Measurements from ENCODE around the gene KLK7. TPM values are rescaled to one million over a fixed set of nuclear protein-coding genes. Genes with fewer than 3 reads are reported as not detected.

KLK7 gene
- total and polyA plus RNA-seq, 2 donors (not counting 3 experiments of a cell fraction or from before 2014, with no cell fraction given): not detected

DNA sequence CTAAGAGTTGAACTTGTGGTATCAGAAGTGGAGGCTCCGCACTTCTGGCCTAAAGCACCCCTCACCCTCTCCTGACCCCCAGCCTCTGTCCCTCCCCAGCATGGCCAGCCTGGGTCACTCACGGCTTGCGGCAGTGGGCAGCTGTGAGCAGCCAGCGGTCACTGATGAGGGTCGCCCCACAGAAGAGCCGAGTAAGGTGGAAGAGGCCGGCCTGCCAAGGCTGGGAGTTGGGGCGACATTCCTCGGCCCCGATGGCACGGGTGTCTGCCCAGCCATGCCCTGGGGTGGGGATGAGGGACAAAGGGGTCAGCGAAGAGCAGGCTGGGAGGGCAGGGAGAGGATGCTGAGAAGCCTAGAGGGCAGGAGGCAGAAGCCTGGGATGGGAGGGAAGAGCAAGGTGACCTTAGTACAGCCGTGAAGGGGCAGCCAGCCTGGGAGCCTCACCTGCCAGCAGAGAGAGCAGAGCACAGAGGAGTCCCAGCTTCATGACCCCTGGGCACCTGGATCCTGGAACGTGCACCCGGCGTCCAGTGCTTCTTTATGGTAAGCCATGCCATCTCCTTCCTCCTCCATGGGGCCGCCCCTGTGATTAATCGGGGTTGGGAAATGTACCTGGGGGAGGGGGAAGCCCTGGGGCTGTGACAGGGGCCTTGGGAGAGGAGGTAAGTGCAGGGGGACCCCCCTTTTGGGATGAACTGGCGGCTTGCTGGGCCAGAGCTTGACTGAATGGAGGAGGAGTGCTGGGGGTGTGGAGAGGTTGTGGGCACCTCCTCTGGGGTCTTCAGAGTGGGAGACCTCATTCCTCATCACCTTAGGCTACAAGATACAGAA lies 25.6 kb upstream of the KLK7 start:
- Histone ChIP-seq H2AFZ (ENCODE audit: low read depth, low read length) (no peak overlapping the region), H3K9ac (replicated peaks; ENCODE audit: extremely low read depth, insufficient read depth, low read length) (no peak overlapping the region), H3K79me2 (ENCODE audit: control insufficient read depth, insufficient read depth, low read length) (no peaks in the 10 kb centered on the region), H4K20me1 (replicated peaks; ENCODE audit: control insufficient read depth, extremely low read depth, insufficient read depth, low read length) (no peaks in the 10 kb centered on the region), H3K27ac (ENCODE audit: insufficient read depth, low read depth, low read length) (no peak overlapping the region), H3K9me3 (replicated peaks; ENCODE audit: control insufficient read depth, insufficient read depth, low read length) (no peaks in the 10 kb centered on the region), H3K4me2 (ENCODE audit: insufficient read depth, low read length) (no peak overlapping the region), H3K4me3 (replicated peaks in 1 of 3; ENCODE audit: insufficient read depth in 1 of 3, low read depth in 1 of 3, low read length in 3 of 3) (no peak overlapping the region), H3K36me3 (ENCODE audit: control insufficient read depth in 2 of 2, extremely low read depth in 1 of 2, insufficient read depth in 2 of 2, low read length in 2 of 2) (no peaks in the 10 kb centered on the region), H3K27me3 (ENCODE audit: control insufficient read depth in 2 of 2, insufficient read depth in 2 of 2, low read length in 2 of 2) (no peaks in the 10 kb centered on the region), H3K4me1 (ENCODE audit: control insufficient read depth, extremely low read depth, insufficient read depth, low read length) (no peaks in the 10 kb centered on the region), H3K9me1 (replicated peaks; ENCODE audit: control insufficient read depth, extremely low read depth, insufficient read depth, low read length) (no peaks in the 10 kb centered on the region)
- dilution Hi-C loops (cut with MboI; ENCODE audit: extremely low pct_ligation_motif_present, low sequenced_read_pairs) (no loop called here), intact Hi-C loops (cut with micrococcal nuclease) (no loop called here)
- POLR2A ChIA-PET: no interaction called here
- BruUV-seq (replicated peaks): no TSS peak
- FAIRE-seq (no peak), DNase-seq (ENCODE audit: low read depth, low spot score) (no peak)
- TF ChIP-seq POLR2A (IDR thresholded peaks at IDR 0.05; ENCODE audit: low read depth, low read length) (no peak), JUN (IDR thresholded peaks at IDR 0.05; ENCODE audit: borderline replicate concordance, insufficient read depth, insufficient read length, low read depth) (no peak), MYC (IDR thresholded peaks at IDR 0.05; ENCODE audit: low read depth, low read length) (no peak), FOS (IDR thresholded peaks at IDR 0.05; ENCODE audit: borderline replicate concordance, insufficient read depth, low read length) (no peak), GATA2 (IDR thresholded peaks at IDR 0.05; ENCODE audit: insufficient read depth, insufficient read length, low read depth, low read length) (no peak), POLR2AphosphoS5 (IDR thresholded peaks at IDR 0.05; ENCODE audit: insufficient read depth, low read depth, low read length) (no peak), EZH2 (IDR thresholded peaks at IDR 0.05; ENCODE audit: borderline replicate concordance, low read depth, low read length, severe bottlenecking) (no peak)
- TF ChIP-seq, protein P1, sequence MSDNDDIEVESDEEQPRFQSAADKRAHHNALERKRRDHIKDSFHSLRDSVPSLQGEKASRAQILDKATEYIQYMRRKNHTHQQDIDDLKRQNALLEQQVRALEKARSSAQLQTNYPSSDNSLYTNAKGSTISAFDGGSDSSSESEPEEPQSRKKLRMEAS (IDR thresholded peaks at IDR 0.05; ENCODE audit: insufficient read depth, insufficient read length): no peak
- TF ChIP-seq, protein P2, sequence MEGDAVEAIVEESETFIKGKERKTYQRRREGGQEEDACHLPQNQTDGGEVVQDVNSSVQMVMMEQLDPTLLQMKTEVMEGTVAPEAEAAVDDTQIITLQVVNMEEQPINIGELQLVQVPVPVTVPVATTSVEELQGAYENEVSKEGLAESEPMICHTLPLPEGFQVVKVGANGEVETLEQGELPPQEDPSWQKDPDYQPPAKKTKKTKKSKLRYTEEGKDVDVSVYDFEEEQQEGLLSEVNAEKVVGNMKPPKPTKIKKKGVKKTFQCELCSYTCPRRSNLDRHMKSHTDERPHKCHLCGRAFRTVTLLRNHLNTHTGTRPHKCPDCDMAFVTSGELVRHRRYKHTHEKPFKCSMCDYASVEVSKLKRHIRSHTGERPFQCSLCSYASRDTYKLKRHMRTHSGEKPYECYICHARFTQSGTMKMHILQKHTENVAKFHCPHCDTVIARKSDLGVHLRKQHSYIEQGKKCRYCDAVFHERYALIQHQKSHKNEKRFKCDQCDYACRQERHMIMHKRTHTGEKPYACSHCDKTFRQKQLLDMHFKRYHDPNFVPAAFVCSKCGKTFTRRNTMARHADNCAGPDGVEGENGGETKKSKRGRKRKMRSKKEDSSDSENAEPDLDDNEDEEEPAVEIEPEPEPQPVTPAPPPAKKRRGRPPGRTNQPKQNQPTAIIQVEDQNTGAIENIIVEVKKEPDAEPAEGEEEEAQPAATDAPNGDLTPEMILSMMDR (IDR thresholded peaks at IDR 0.05; ENCODE audit: extremely low read depth in 1 of 2, insufficient read depth in 1 of 2, low read depth in 1 of 2, low read length in 2 of 2): no peak
- CTCF ChIA-PET: no interaction called here

All from endothelial cell of umbilical vein (primary cell).